ENCODE results near the gene ARF4. TPM values are rescaled to one million over a fixed set of nuclear protein-coding genes. Genes with fewer than 3 reads are reported as not detected.
A peak's percentile ranks its signal among the peaks of the same experiment; 100 is the strongest.

ARF4 gene
- total and polyA plus RNA-seq, 9 donors, result 95.2 to 243 (median 152) TPM

DNA sequence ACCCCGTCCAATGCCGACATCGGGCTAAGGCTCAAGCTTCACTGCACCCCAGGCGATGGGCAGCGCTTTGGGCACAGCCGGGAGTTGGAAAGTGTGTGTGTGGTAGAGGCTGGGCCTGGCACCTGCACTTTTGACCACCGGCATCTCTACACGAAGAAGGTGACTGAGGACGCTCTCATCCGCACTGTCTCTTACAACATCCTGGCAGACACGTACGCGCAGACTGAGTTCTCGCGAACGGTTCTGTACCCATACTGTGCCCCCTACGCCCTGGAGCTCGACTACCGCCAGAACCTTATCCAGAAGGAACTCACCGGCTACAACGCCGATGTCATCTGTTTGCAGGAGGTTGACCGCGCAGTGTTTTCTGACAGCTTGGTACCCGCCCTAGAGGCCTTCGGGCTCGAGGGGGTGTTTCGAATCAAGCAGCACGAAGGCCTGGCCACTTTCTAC lies 40.0 kb downstream of the ARF4 start:
- H3K9me3 ChIP-seq (replicated peaks; ENCODE audit: control insufficient read depth, low read depth, low read length), result no peaks in the 10 kb centered on the region

GRCh38 chr3:57556459-57557084 lies 40.6 kb downstream of the ARF4 start:
- WGBS (ENCODE audit: insufficient coverage), result under 1% methylated on average over 47 of the region's 54 CpGs
- Histone ChIP-seq H3K9me3 (replicated peaks; ENCODE audit: control insufficient read depth, low read depth, low read length) (no peaks in the 10 kb centered on the region), H3K4me3 (ENCODE audit: low read length) (peak overlapping the region; percentile 98), H3K27ac (ENCODE audit: low read length) (peak overlapping the region; percentile 95), H3K4me1 (ENCODE audit: control insufficient read depth, insufficient read depth, low read length) (peaks cover 18% of the 10 kb centered on the region), H3K36me3 (ENCODE audit: control insufficient read depth, insufficient read depth, low read length) (peaks cover 12% of the 10 kb centered on the region), H3K27me3 (ENCODE audit: control insufficient read depth, insufficient read depth, low read length) (no peaks in the 10 kb centered on the region)
- DNase-seq, result no peak

More for the DNA sequence above, 40.0 kb downstream of the ARF4 start:
- Histone ChIP-seq H3K4me3 (ENCODE audit: low read length) (peak overlapping the region; percentile 98), H3K27me3 (ENCODE audit: control insufficient read depth, insufficient read depth, low read length) (no peaks in the 10 kb centered on the region), H3K4me1 (ENCODE audit: control insufficient read depth, insufficient read depth, low read length) (peaks cover 18% of the 10 kb centered on the region), H3K27ac (ENCODE audit: low read length) (peak overlapping the region; percentile 95), H3K36me3 (ENCODE audit: control insufficient read depth, insufficient read depth, low read length) (peaks cover 12% of the 10 kb centered on the region)
- DNase-seq, result peak; percentile 13
- WGBS (ENCODE audit: insufficient coverage), result 1% methylated on average over 21 of the region's 29 CpGs

GRCh38 chr3:57555738-57556458 lies 41.2 kb downstream of the ARF4 start, which contains the start of gene PDE12:
Gene PDE12 (plus strand): TSS chr3:57556274. CDS start chr3:57556380, 106 bp downstream.
- WGBS (ENCODE audit: insufficient coverage), result under 1% methylated on average over 46 of the region's 54 CpGs
- Histone ChIP-seq H3K9me3 (replicated peaks; ENCODE audit: control insufficient read depth, low read depth, low read length) (no peaks in the 10 kb centered on the region), H3K4me3 (ENCODE audit: low read length) (peak within 1 kb of the TSS; percentile 98), H3K36me3 (ENCODE audit: control insufficient read depth, insufficient read depth, low read length) (peaks cover 12% of the 10 kb centered on the region), H3K27ac (ENCODE audit: low read length) (peak within 1 kb of the TSS; percentile 95), H3K4me1 (ENCODE audit: control insufficient read depth, insufficient read depth, low read length) (peaks cover 18% of the 10 kb centered on the region), H3K27me3 (ENCODE audit: control insufficient read depth, insufficient read depth, low read length) (no peaks in the 10 kb centered on the region)
- peak; percentile 95 for DNase-seq

GRCh38 chr3:57555306-57555705 lies 41.8 kb downstream of the ARF4 start:
- Histone ChIP-seq H3K4me3 (ENCODE audit: low read length) (peak overlapping the region; percentile 98), H3K4me1 (ENCODE audit: control insufficient read depth, insufficient read depth, low read length) (peaks cover 18% of the 10 kb centered on the region), H3K36me3 (ENCODE audit: control insufficient read depth, insufficient read depth, low read length) (peaks cover 12% of the 10 kb centered on the region), H3K27me3 (ENCODE audit: control insufficient read depth, insufficient read depth, low read length) (no peaks in the 10 kb centered on the region), H3K27ac (ENCODE audit: low read length) (peak overlapping the region; percentile 95), H3K9me3 (replicated peaks; ENCODE audit: control insufficient read depth, low read depth, low read length) (no peaks in the 10 kb centered on the region)
- no CpG with 5 or more reads among the region's 8 CpGs for WGBS (ENCODE audit: insufficient coverage)
- DNase-seq, result no peak

- Histone ChIP-seq H3K27ac (ENCODE audit: low read length) (no peak overlapping the region), H3K27me3 (ENCODE audit: control insufficient read depth, insufficient read depth, low read length) (peaks cover 3% of the 10 kb centered on the region), H3K9me3 (replicated peaks; ENCODE audit: control insufficient read depth, low read depth, low read length) (no peaks in the 10 kb centered on the region), H3K36me3 (ENCODE audit: control insufficient read depth, insufficient read depth, low read length) (no peaks in the 10 kb centered on the region), H3K4me3 (ENCODE audit: low read length) (no peak overlapping the region), H3K4me1 (ENCODE audit: control insufficient read depth, insufficient read depth, low read length) (peaks cover 5% of the 10 kb centered on the region)
- DNase-seq, result no peak
- WGBS (ENCODE audit: insufficient coverage), result no CpG with 5 or more reads among the region's 1 CpG
These were observed 50.5 kb downstream of the ARF4 start for GRCh38 chr3:57546616-57547015.

GRCh38 chr3:57545636-57546268 lies 51.4 kb downstream of the ARF4 start:
- no peak overlapping the region for H3K27ac ChIP-seq (ENCODE audit: low read length)
- no peak for DNase-seq
- H3K4me3 ChIP-seq (ENCODE audit: low read length), result no peak overlapping the region
- H3K9me3 ChIP-seq (replicated peaks; ENCODE audit: control insufficient read depth, low read depth, low read length), result no peaks in the 10 kb centered on the region
- WGBS (ENCODE audit: insufficient coverage), result 86% methylated on average over 6 of the region's 7 CpGs
- H3K4me1 ChIP-seq (ENCODE audit: control insufficient read depth, insufficient read depth, low read length), result peaks cover 5% of the 10 kb centered on the region
- no peaks in the 10 kb centered on the region for H3K36me3 ChIP-seq (ENCODE audit: control insufficient read depth, insufficient read depth, low read length)
- H3K27me3 ChIP-seq (ENCODE audit: control insufficient read depth, insufficient read depth, low read length), result peaks cover 3% of the 10 kb centered on the region

GRCh38 chr3:57544181-57545125 lies 52.7 kb downstream of the ARF4 start, which contains the start of gene DNAH12:
Gene DNAH12 (minus strand): TSS chr3:57544344. CDS start chr3:57542870, 1,474 bp downstream.
- DNase-seq, result peak; percentile 55
- Histone ChIP-seq H3K4me3 (ENCODE audit: low read length) (no peak within 1 kb of the TSS), H3K27ac (ENCODE audit: low read length) (no peak within 1 kb of the TSS), H3K4me1 (ENCODE audit: control insufficient read depth, insufficient read depth, low read length) (peaks cover 5% of the 10 kb centered on the region), H3K9me3 (replicated peaks; ENCODE audit: control insufficient read depth, low read depth, low read length) (no peaks in the 10 kb centered on the region), H3K36me3 (ENCODE audit: control insufficient read depth, insufficient read depth, low read length) (no peaks in the 10 kb centered on the region), H3K27me3 (ENCODE audit: control insufficient read depth, insufficient read depth, low read length) (peaks cover 3% of the 10 kb centered on the region)
- 2% methylated on average over 15 of the region's 20 CpGs for WGBS (ENCODE audit: insufficient coverage)

DNA sequence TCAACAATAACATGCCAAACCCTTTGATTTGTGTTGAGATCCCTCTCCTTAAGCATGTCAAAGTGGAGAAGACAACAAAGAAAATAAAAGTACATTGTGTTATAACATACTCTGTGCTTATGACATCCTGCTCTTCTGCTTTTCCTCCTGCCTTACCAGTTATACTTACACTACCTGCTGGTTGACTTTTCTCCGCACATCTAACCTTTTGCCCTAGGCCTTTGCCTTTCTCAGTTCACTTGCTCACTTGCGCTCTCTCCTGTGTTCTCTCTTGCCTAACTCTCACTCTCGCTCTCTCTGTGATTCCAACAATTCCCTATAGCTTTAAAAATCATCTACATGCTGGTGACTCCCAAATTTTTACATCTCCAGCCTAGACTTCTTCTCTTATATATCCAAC lies 58.7 kb downstream of the ARF4 start:
- WGBS (ENCODE audit: insufficient coverage), result 93% methylated on average over 3 of the region's 3 CpGs
- no peak overlapping the region for H3K4me3 ChIP-seq (ENCODE audit: low read length)
- no peak overlapping the region for H3K27ac ChIP-seq (ENCODE audit: low read length)
- DNase-seq, result no peak
- H3K27me3 ChIP-seq (ENCODE audit: control insufficient read depth, insufficient read depth, low read length), result no peaks in the 10 kb centered on the region
- no peaks in the 10 kb centered on the region for H3K9me3 ChIP-seq (replicated peaks; ENCODE audit: control insufficient read depth, low read depth, low read length)
- H3K36me3 ChIP-seq (ENCODE audit: control insufficient read depth, insufficient read depth, low read length), result no peaks in the 10 kb centered on the region
- no peaks in the 10 kb centered on the region for H3K4me1 ChIP-seq (ENCODE audit: control insufficient read depth, insufficient read depth, low read length)

DNA sequence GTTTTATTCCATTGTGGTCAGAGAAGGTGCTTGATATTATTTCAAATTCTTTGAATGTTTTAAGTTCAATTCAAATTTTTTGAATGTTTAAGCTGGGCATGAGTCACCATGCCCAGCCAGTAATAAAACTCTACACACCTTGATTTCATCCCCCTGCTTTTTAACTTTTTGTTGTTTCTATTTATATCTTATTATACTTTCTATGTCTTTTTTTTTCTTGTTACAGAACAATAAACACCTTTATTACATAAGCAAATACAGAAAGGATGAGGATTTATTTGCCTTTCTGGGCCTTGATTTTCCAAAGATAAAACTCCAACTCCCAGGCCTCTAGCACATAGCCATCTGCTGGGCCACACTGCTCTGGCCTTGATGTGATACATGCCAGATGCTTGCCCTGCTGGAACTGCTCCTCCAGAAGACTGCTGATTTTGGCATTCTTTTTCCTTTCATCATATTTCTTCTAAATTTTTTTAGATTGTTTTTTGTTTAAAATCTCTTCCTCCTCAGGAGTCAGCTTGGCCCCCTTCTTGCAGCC lies 67.0 kb downstream of the ARF4 start:
- H3K27ac ChIP-seq (ENCODE audit: low read length), result no peak overlapping the region
- no peak for DNase-seq
- H3K4me1 ChIP-seq (ENCODE audit: control insufficient read depth, insufficient read depth, low read length), result no peaks in the 10 kb centered on the region
- H3K4me3 ChIP-seq (ENCODE audit: low read length), result no peak overlapping the region
- H3K36me3 ChIP-seq (ENCODE audit: control insufficient read depth, insufficient read depth, low read length), result no peaks in the 10 kb centered on the region
- no peaks in the 10 kb centered on the region for H3K9me3 ChIP-seq (replicated peaks; ENCODE audit: control insufficient read depth, low read depth, low read length)
- H3K27me3 ChIP-seq (ENCODE audit: control insufficient read depth, insufficient read depth, low read length), result no peaks in the 10 kb centered on the region
